NCI-H446 treated with DMSO at 0.1 percent for 48 hours (cell line): ENCODE results near the gene C12orf60.
A peak's percentile ranks its signal among the peaks of the same experiment; 100 is the strongest.

Experiments used
- DNase-seq: peaks from one replicate; lab custom pipeline; 2025; lab: John Stamatoyannopoulos, UW

The C12orf60 gene

DNA sequence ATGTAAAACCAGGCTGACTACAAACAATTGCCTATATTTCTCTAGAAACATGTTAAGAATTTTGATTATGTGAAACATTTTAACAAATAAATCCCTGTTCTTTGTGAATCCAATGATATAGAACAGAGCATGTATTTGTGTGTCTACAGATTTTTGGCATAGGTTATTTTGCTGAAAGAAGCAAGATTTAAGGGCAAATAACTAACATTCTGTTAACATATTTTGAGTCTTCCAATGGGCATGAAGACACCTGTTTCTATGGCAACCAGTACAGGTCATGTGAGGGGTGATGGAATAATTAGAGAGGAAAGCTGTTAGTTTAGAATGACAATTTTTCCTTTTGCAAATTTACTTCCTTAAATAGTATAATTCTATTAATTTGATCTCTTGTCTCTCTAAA, 31.0 kb downstream of the C12orf60 start:
- DNase-seq: peak; percentile 39

DNA sequence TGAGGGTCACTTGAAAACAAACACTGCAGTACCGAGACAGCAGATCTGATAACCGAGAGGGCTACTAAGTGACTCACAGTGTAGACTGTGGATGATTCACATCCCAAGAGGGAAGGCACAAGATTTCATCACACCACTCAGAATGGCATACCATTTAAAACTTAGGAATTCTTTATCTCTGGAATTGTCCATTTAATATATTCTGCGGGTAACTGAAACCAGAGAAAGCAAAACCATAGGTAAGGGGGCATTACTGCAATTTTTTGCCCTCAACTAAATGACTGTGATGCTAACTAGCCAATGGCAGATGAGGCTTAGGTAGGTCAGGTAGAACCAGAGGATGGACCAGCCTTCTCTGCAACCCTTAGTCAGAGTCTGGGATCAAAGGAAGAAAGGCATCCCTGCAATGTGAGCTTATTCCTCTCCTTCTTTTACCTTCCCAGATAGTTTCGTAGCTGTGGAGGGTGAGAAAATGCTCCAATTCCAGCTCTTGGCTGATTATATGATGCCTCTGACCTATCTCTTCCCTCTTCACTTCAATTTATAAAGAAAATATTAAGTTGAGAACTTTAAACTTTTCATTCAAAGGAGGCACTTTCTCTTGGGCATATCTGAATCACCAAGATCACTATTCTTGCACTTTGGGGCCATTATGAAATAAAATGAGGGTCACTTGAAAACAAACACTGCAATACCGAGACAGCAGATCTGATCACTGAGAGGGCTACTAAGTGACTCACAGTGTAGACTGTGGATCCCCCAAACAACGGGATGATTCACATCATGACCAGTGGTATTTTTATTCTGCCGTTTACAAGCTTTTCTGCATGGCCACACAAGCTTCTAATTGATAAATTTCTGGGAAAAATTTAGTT, 33.1 kb downstream of the C12orf60 start:
- no peak for DNase-seq

DNA sequence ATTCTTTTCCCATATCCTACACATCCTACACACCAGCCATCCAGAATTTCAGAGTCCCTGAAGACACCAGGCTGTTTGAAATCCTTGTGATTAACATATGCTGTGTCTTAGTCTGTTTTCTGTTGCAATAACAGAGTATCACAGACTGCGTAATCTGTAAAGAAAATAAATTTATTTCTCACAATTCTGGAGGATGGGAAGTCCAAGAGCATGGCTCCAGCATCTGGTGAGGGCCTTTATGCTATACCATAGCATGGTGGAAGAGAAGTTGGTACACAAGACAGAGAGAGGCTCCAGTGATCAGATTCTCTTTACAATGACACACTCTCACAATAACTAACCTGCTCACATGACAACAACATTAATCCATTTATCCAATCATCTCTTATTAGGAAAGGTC, 35.8 kb downstream of the C12orf60 start:
- DNase-seq: no peak

DNA sequence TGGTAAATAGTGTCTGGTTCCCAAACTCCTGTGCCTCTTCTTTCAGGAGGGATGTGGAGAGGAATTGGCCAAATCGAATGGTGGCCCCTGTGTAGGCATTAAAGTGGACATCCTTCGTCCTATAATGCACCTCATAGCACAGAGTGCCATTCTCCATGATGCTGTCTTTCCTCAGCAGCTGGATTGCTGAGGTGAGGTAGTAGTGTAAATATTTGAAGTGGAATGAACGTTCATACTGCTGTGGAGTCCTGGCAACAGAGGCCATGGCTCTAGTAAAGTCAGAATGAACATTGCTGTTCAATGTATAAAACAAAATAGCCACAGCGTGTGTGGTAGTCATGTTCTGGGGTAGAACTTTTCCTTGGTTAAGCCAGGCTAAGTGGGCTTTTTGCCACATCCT, 37.1 kb downstream of the C12orf60 start:
- no peak for DNase-seq

DNA sequence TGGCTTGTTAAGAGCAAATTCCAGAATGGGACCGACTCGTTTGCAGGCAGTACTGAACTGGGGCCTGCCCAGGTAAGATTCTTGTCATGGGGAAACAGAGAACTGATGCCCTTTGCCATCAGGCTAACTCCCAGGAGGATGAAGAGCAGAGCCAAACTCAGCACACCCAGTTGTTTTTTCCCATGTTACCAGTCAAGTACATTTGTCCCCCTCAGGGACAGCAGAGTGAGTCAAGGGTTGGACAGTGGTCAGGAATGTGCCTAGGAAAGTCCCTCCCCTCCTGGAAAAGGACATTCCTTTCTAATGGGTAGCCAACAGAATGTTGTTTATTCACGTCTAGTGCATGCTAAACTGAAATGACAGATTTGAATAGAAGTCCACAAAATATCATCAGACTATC, 38.3 kb downstream of the C12orf60 start:
- DNase-seq: no peak

DNA sequence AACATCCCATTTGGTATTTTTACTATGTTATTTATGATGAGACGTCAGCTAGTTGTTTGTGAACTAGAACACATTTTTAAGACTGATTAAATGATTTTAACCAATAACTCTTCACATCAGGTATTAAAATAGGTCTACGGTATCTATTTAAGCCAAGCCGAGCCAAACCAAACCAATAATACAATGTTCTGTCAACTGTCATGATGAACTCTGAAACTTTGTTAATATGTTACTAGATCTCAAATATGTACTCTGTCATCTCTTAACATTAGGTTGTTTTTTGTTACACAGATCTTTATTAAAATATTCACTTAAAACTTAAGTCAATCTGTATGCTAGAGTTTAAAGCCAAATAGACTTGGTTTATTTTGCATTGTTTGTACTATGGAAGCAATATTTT, 38.8 kb downstream of the C12orf60 start:
- DNase-seq: no peak

DNA sequence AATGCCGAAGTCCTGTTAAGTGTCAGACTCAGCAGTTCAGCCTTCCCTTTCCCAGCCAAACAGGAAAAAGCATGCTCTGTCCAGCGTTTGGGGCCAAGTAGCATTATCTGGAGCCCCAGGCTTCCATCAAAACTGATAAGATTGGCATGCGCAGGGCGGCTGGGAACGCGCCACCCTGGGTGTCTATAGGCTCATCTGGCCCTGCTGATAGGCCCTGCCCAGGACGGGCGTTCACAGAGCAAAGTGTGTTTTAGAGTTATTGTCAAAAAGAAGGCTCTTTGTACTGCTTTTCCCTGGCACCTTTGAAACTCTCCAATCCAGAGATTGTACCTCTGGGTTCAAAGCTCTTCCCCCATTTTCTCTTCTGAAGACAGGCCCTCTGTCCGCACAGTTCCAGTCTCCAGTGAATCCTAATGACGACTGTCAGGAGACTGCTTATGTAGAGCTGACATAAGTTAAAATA, 40.0 kb downstream of the C12orf60 start, which contains the start of gene ART4:
TSS of gene ART4 (minus strand) at position 102 of the 463 bp plus-strand sequence. CDS start 413 bp downstream, outside the sequence.
- DNase-seq: no peak

DNA sequence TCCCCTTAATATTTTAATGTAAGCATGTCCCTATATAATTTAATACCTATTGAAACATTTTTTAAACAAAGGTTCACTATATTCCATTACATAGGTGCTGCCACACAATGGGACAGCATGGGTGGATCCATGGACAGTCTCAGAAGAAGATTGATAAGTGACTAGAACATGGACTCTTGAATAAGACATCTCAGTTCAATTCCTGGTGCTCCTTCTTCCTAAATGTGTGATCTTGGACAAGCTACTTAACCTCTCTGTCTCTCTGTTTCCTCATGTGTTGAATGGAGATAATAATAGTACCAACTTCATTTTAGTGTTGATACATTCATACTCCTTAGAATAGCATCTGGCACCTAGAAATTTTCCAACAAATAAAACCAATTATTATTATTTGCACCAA, 40.9 kb downstream of the C12orf60 start:
- DNase-seq: no peak

DNA sequence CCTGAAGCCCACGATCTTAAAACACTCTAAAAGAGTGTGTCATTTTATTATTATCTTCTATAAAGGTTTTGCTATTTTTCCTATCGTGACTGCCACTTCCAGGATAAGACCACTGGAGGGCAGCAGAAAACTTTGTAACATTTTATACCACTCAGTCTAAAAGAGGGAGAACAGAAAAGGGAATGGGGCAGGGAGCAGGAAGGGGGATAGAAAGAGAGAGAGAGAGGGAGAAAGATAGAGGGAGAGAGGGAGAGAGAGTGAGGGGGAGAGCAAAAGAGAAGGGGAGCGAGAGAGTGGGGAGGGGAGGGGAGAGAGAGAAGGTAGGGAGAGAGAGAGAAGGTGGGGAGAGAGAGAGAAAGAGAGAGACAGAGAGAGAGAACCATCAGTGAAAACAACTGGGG, 41.9 kb downstream of the C12orf60 start:
- DNase-seq: peak; percentile 29

DNA sequence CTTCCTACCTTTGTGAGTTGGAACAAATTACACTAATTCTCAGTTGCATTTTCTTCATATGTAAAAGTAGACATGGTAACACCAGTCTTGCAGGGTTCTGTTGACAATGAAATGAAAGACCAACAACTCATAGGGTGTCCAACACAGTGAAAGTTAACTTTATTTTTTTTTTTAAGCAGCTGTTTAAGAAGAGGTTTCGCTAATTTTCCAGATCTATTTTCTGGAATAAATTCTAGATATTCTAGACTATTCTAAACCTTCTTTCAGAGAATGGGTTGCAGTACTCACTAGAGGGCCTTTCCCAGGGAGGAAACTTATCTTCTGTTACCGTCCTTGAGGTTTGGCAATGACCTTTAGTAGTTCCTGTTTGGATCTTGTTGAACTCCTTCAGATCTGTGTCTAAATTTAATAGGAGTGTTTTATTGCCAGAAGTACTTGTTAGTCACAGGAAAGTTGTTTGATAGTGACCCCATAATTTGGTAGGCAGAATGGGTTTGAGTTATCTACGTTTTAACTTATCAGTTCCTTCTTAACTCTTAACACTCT, 42.6 kb downstream of the C12orf60 start:
- no peak for DNase-seq

DNA sequence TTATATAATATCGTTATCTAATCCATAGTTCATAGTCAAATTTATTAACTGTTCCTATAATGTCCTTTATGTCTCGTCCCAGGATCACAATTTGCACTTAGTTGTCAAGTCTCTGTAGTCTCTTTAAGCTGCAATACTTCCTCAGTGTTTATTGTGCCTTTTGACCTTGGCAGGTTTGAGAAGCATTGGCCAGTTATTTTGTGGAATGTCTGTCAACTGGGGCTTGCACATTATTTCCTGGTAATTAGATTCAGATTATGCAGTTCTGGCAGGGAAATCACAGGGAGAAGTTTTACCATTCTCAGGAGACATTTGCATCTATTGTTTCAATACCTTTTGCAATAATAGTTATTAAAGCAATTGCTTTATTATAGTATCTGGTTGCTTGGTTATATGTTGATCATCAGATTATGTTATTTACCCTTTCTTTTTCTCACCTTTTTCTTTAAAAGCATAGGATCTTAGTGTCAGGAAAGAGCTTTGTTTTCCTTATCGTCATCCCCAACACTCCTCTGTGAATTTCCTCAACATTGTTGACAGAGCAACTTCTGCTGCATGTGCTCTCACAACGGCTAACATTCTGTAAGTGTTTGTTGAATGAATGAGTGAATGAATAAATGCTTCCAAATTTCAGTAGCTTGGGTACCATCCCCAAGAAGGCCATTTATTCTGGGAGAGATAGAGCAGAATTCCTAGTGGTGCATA, 43.6 kb downstream of the C12orf60 start:
- peak; percentile 22 for DNase-seq

DNA sequence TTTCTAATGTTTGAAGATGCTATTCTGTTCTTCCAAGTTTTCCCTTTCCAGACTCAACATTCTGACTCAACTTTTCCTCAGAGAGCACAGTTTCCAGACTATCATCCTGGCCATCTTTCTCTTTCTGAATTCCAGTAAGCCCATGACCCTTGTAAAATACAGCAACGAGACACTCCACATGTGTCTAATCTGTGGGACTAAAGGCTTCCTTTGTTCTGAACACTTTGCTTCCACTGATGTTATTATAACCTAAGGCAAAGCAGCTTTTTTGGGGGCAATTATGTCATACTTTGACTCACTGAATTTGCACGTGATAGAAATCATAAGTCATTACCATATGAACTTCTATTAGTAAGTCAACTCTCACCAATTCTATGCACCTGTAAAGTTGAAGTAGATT, 46.2 kb downstream of the C12orf60 start:
- DNase-seq: no peak

DNA sequence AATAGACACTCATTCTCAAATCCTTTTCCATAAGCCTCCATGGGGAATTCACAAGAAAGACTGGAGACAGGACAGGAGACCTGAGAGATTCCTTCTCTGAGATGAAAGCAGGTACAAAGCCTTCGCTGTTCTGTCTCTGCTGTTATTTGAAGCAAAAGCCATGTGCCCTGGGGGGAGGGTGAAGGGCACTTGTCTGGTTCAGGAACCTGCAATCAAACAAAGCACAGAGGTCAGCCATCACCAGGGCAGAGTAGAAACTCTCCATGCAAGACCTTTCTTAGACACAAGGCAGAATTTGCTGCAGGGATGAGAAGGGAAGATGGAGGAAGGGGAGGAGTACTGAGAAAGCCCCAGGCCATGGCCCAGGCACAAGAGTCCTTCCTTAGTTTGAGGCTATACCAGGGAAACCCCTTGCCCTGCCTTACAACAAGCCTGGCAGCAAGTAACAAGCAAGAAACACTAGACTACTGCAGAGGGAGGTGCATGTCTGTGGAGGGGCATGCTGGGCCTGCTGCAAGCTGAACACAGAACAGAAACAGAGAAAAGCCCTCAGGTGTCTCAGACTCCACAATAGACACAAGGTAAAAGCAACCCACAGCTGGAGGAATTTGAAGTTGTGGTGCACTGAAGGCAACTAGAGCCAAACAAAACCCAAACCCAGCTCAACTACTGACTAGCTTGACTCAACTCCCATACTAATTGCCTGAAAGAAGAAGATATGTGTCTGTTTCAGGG, 47.6 kb downstream of the C12orf60 start:
- DNase-seq: no peak

DNA sequence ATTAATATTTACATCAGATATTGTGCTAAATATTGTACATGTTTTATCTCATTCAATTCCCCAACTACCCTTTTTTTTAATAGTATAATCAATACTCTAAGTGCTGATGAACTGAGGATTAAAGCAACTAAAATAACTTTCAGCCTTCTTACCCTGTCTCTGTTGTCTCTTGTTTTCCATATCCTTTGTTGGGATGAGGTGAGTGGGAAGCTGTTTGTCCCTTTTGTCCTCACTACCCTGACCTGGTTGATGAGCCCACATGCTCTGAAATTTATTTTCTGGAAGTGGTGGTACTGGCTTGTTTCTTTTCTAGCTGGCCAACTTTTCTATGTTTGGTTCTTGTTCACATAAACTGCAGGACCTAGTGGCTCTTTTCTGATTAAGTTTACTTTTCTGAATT, 49.4 kb downstream of the C12orf60 start:
- no peak for DNase-seq

DNA sequence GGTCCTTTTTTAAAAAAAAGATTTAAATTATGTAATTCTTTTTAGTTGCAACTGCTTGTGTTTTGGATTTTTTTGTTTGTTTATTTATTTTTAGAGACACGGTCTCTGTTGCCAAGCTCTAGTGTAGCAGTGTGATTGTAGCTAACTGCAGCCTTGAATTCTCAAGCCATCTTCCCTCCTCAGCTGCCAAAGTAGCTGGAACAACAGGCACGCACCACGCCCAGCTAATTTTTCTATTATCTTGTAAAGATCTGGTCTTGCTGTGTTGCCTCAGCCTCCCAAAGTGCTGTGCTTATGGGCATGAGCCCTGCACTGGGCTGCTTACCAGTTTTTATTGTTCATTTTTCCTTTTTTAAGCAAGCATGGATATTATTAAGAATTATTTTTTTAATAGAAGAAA, 50.5 kb downstream of the C12orf60 start:
- no peak for DNase-seq

DNA sequence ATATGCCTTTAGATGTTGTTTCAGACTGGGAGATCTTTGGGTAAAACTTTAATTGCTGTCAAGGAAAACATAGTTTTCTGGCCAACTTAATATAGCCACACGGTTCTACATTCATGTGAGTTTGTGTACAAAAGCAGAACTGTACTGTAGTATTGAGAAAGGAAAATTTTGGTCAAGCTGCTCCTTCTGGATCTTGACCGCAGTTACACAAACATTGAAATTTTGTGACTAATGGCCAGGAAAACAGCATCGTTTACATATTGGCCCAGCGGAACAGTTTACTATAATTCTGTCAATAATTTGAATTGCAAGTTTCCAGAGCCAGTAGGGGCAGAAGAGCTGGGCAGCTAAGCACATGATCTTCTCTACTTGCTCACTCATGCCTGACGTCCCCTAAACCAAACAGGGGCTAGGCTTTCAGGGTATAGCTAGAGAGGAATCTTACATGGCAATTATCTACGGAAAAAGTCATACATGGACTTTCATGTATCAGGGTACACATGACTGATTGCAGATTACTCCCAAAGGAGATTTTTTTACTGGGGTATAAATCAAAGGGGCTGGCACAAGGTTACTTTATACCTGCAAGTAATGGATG, 51.2 kb downstream of the C12orf60 start:
- DNase-seq: no peak

DNA sequence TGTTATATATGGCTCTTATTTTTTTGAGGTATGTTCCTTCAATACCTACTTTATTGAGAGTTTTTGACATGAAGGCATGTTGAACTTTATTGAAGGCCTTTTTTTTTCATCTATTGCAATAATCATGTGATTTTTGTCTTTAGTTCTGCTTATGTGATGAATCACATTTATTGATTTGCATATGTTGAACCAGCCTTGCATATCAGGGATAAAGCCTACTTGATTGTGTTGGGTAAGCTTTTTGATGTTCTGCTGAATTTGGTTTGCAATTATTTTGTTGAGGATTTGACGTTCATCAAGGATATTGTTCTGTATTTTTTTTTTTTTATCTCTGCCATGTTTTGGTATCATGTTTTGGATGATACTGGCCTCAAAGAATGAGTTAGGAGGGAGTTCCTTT, 55.0 kb downstream of the C12orf60 start:
- no peak for DNase-seq

DNA sequence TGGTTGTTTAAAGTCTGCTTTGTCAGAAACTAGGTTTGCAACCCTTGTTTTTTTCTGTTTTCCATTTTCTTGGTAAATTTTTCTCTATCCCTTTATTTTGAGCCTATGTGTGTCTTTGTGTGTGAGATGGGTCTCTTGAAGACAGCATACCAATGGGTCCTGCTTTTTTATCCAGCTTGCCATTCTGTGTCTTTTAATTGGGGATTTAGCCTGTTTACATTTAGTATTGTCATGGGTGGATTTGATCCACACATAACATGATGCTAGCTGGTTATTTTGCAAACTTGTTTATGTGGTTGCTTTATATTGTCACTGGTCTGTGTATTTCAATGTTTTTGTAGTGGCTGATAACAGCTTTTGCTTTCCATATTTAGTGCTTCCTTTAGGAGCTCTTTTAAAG, 57.0 kb downstream of the C12orf60 start:
- DNase-seq: no peak

DNA sequence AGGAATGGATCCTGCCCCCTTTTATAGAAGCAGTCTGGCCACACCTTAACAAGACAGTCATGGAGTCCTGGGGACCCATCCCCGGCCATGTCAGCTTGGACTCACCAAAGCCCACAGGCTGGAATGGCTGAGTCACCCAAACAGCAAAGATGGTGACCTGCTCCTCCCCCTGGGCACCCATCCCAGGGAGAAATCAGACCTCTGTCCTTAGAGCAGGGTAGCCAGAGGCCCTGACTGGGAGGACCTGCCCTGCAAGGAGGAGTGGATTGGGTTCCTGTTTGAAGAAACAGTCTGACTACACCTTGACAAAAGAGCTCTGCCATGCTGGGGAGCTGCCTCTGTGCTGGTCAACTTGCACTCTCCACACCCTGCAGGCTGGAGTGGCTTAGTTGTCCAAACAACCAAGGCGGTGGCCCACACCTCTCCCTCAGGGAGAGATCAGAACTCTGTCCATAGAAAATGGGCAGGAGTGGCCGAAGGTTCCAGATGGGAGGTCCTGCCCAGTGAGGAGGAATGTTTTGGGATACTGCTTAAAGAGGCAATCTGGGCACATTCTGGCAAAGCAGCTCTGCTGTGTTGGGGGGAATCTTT, 65.5 kb downstream of the C12orf60 start:
- no peak for DNase-seq

DNA sequence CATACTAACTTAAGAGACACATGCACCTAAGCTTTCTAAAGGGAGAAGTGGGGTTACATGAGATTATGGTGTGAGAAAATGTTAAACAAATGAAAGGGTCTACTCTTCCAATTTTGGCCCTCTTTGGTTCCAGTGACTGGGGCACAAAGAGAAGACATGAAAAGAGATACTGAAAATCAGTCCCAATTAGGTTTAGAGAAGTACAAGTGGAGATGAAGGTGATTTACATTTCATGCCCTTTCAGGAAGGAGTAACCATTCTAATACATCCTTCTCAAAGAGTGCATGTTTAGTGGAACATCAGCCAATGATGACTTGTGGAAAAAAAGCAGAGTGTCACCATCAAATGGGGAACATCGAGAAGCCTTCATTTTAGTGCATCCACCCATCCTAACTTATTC, 67.8 kb downstream of the C12orf60 start:
- no peak for DNase-seq

DNA sequence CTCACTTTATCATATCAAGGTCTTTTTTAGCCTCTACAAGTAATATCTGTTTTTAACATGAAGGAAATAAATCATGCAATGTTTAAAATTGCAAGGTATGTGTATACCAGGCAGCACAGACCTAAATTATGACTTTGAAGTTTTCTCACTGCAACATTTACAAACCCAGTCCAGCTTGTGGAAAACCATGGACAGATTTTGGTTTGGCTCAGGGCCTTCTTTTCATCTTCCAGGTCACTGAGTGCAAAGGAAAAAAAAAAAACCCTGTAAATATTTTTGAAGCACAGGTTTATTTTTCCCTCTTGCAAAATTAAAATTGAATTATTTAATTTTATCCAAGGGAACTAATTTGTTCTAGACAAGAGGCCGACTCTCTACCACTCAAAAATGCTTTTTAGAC, 68.4 kb downstream of the C12orf60 start:
- DNase-seq: no peak
